HL-60 (cell line): ENCODE measurements around the gene ADM.

Experiments
- DNase-seq, 2 experiments: peaks; one replicate each; pipeline ENCODE4 v3.0.0-alpha.2; 2010 to 2020; ENCODE audit warnings: low read depth in 1 of 2, low spot score in 1 of 2
- H3K27ac ChIP-seq: fragments of 250-450 bp; sonication (Bioruptor Pico); replicated peaks from 2 replicates; pipeline ENCODE4 v1.5.1; 2020; ENCODE audit warnings: mild to moderate bottlenecking, moderate library complexity
- H3K27me3 ChIP-seq: fragments of 250-450 bp; sonication (Bioruptor Pico); 2 replicates; pipeline ENCODE4 v1.5.1; 2021; ENCODE audit warnings: mild to moderate bottlenecking, moderate library complexity; ENCODE audit not compliant: insufficient read depth, poor library complexity, severe bottlenecking
- H3K4me3 ChIP-seq: replicated peaks from 2 replicates; pipeline ENCODE4 v1.5.1; 2011; ENCODE audit warnings: mild to moderate bottlenecking, control low read depth, low read length; ENCODE audit not compliant: insufficient read depth
- GABPA ChIP-seq: IDR thresholded peaks from 2 replicates; pipeline ENCODE4 v1.6.1; 2012; ENCODE audit warnings: low read depth
- POLR2AphosphoS5 ChIP-seq: IDR thresholded peaks from 2 replicates; pipeline ENCODE4 v1.6.1; 2012; ENCODE audit warnings: low read depth
- SPI1 ChIP-seq: IDR thresholded peaks from 2 replicates; pipeline ENCODE4 v1.6.1; 2012; ENCODE audit warnings: low read depth, mild to moderate bottlenecking, borderline replicate concordance
- TF ChIP-seq, protein P1 (sequence below): IDR thresholded peaks from one replicate; pipeline ENCODE4 v1.5.1; 2011; ENCODE audit warnings: low read length, control low read depth, inconsistent platforms; ENCODE audit not compliant: insufficient read depth
- TF ChIP-seq, protein P2 (sequence below): IDR thresholded peaks from 2 replicates; pipeline ENCODE4 v1.6.1; 2012; ENCODE audit warnings: low read depth; ENCODE audit not compliant: insufficient replicate concordance

Gene ADM

DNA sequence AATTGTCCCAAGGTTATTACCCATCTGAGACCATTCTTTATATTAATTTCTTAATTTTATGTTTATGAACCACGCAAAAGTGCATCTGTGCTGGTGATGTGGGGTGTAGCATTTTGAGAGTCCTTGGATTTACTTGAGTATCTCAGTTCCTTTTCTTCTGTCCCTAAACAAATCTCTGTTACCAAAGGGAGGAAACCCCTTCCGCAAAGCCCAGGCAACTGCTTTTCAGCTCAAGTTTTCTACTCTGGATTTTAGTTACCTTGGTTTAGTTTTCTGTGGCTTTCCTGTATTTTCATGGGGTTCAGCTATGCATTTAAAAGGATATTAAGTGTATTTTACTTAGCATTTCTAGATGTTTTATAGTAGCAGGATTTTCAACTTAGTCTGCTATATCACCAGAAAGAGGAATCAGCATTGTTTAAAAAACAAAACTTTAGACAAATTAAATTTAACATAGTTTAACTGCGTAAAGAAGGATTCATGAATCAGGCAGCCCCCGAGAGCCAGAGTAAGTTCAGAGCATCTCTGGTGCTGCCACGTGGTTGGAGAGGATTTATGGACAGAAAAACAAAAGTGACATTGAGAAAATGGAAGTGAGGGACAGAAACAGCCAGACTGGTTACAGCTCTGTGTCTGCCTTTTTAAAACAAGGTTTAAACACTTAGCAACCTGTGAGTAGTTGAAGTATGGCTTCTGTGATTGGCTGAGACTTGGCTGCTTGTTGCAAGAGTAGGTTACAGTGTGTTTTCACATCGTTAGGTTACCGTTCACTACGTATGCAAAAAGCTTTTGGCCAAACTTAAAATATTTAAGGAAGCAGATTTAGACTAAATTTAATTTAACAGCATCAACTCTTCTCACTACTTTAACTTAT is 9.6 kb downstream of the ADM start:
- DNase-seq: peak; percentile 26 to 51
- H3K4me3 ChIP-seq: no peak overlapping the region
- no peak overlapping the region for H3K27ac ChIP-seq
- no peak for TF ChIP-seq GABPA
- TF ChIP-seq, protein P1, sequence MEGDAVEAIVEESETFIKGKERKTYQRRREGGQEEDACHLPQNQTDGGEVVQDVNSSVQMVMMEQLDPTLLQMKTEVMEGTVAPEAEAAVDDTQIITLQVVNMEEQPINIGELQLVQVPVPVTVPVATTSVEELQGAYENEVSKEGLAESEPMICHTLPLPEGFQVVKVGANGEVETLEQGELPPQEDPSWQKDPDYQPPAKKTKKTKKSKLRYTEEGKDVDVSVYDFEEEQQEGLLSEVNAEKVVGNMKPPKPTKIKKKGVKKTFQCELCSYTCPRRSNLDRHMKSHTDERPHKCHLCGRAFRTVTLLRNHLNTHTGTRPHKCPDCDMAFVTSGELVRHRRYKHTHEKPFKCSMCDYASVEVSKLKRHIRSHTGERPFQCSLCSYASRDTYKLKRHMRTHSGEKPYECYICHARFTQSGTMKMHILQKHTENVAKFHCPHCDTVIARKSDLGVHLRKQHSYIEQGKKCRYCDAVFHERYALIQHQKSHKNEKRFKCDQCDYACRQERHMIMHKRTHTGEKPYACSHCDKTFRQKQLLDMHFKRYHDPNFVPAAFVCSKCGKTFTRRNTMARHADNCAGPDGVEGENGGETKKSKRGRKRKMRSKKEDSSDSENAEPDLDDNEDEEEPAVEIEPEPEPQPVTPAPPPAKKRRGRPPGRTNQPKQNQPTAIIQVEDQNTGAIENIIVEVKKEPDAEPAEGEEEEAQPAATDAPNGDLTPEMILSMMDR: no peak
- TF ChIP-seq POLR2AphosphoS5: no peak
- TF ChIP-seq, protein P2, sequence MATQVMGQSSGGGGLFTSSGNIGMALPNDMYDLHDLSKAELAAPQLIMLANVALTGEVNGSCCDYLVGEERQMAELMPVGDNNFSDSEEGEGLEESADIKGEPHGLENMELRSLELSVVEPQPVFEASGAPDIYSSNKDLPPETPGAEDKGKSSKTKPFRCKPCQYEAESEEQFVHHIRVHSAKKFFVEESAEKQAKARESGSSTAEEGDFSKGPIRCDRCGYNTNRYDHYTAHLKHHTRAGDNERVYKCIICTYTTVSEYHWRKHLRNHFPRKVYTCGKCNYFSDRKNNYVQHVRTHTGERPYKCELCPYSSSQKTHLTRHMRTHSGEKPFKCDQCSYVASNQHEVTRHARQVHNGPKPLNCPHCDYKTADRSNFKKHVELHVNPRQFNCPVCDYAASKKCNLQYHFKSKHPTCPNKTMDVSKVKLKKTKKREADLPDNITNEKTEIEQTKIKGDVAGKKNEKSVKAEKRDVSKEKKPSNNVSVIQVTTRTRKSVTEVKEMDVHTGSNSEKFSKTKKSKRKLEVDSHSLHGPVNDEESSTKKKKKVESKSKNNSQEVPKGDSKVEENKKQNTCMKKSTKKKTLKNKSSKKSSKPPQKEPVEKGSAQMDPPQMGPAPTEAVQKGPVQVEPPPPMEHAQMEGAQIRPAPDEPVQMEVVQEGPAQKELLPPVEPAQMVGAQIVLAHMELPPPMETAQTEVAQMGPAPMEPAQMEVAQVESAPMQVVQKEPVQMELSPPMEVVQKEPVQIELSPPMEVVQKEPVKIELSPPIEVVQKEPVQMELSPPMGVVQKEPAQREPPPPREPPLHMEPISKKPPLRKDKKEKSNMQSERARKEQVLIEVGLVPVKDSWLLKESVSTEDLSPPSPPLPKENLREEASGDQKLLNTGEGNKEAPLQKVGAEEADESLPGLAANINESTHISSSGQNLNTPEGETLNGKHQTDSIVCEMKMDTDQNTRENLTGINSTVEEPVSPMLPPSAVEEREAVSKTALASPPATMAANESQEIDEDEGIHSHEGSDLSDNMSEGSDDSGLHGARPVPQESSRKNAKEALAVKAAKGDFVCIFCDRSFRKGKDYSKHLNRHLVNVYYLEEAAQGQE: no peak
- no peak for TF ChIP-seq SPI1
- H3K27me3 ChIP-seq: no peaks in the 10 kb centered on the region

DNA sequence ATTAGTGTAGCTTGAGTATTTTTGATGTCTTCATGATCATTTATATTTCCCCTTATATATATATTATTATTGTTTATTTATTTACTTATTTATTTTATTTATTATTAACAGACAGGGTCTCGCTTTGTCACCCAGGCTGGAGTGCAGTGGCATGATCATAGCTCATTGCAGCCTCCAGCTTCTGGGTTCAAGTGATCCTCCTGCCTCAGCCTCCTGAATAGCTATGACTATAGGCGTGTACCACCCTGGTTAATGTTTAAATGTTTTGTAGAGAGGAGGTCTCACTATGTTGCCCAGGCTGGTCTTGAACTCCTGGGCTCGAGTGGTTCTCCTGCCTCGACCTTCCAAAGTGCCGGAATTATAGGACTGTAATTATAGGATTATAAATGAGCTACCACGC is 10.2 kb downstream of the ADM start:
- H3K4me3 ChIP-seq: no peak overlapping the region
- TF ChIP-seq, protein P1: no peak
- TF ChIP-seq POLR2AphosphoS5: no peak
- no peak for TF ChIP-seq SPI1
- TF ChIP-seq GABPA: no peak
- TF ChIP-seq, protein P2: no peak

DNA sequence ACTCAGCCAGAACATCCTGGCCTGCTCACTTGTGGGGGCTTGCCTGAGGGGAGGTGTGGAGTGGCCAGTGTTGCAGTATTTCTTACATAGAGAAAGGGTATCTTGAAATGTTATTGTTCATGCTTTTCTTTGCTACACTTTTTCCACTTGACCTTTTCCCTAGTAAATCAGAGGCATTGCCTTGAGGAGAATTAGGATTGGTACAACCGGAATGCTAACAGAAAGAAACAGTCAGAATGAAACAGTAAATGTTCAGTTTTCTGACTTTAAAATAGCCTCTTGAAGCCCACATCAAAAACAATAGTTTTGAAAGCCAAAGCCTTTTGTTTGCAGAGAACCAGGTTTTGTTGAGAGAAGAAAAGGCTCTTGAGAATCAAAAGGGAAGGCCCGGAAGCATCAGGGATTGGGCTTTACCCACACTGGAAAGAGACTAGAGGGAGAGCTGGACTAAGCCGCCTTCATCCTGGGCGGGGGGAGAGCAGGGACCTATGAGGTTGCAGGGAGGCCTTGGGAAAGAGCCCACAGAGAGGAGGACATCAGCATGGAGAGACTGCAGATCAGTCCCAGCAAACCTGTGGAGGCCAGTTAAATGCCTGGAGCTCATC is 12.4 kb downstream of the ADM start:
- no peak overlapping the region for H3K27ac ChIP-seq
- no peak overlapping the region for H3K4me3 ChIP-seq
- TF ChIP-seq SPI1: no peak
- TF ChIP-seq, protein P2: no peak
- no peak for TF ChIP-seq POLR2AphosphoS5
- TF ChIP-seq, protein P1: no peak
- TF ChIP-seq GABPA: no peak
- no peaks in the 10 kb centered on the region for H3K27me3 ChIP-seq
- no peak for DNase-seq

More for the DNA sequence above, 10.2 kb downstream of the ADM start:
- no peak for DNase-seq
- no peak overlapping the region for H3K27ac ChIP-seq
- no peaks in the 10 kb centered on the region for H3K27me3 ChIP-seq
